ENCODE data around the gene DDIAS.

DNA sequence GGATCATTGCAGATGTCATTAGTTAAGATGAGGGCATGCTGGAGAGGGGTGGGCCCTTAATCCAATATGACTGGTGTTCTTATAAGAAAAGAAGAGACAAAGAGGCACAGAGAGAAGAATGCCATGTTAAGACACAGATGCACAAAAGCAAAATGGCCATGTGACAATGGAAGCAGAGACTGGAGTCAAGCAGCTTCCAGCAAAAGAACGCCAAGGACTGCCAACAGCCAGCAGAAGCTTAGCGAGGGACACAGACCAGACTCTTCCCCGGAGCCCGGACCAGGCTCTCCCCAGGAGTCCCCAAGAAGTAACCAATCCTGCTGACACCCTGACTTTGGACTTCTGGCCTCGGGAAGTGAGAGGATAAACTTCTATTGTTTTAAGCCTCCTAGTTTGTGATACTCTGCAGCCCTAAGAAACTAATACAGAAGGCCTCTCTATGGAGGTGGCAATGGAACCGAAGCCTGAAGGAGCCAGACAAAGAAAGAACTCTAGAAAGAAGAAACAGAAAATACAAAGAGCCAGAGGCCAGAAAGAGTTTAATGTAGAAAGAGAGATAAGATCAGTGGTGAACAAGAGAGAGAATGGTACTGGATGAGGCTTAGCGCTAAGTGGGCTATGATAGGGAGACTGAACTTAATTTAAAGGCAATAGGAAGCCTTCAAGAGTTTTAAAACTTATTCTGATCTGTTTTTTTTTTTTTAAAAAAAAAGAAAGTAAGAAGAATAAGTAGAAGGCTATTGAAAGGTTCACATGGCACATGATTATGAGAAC is 29.0 kb upstream of the DDIAS start:
- TF ChIP-seq, protein P1, sequence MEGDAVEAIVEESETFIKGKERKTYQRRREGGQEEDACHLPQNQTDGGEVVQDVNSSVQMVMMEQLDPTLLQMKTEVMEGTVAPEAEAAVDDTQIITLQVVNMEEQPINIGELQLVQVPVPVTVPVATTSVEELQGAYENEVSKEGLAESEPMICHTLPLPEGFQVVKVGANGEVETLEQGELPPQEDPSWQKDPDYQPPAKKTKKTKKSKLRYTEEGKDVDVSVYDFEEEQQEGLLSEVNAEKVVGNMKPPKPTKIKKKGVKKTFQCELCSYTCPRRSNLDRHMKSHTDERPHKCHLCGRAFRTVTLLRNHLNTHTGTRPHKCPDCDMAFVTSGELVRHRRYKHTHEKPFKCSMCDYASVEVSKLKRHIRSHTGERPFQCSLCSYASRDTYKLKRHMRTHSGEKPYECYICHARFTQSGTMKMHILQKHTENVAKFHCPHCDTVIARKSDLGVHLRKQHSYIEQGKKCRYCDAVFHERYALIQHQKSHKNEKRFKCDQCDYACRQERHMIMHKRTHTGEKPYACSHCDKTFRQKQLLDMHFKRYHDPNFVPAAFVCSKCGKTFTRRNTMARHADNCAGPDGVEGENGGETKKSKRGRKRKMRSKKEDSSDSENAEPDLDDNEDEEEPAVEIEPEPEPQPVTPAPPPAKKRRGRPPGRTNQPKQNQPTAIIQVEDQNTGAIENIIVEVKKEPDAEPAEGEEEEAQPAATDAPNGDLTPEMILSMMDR (IDR thresholded peaks at IDR 0.05): no peak
- no peak for TF ChIP-seq POLR2A (IDR thresholded peaks at IDR 0.05)

Data from uterus (tissue), 2 donors.